Fibroblast of mammary gland (primary cell): Measurements from ENCODE around the gene SHB.
A peak's percentile ranks its signal among the peaks of the same experiment; 100 is the strongest.

Experiments
- DNase-seq: peaks from one replicate; pipeline ENCODE4 v3.0.0-alpha.2; 2010; ENCODE audit warnings: low read depth
- H3K4me3 ChIP-seq: 2 replicates; pipeline ENCODE4 v1.5.1; 2011; ENCODE audit warnings: low read depth, mild to moderate bottlenecking, low read length, moderate library complexity; ENCODE audit not compliant: control insufficient read depth
- CTCF ChIP-seq: conservative IDR thresholded peaks from 2 replicates; pipeline ENCODE4 v1.5.1; 2011; ENCODE audit warnings: low read depth, low read length, inconsistent platforms; ENCODE audit not compliant: control insufficient read depth, insufficient read depth

Gene SHB

GRCh38 chr9:38063363-38063707 lies 5.7 kb downstream of the SHB start:
- no peak for TF ChIP-seq CTCF
- no peak overlapping the region for H3K4me3 ChIP-seq
- no peak for DNase-seq

- DNase-seq, result peak; percentile 66
- TF ChIP-seq CTCF, result no peak
- H3K4me3 ChIP-seq, result no peak overlapping the region
These were observed 6.3 kb downstream of the SHB start for GRCh38 chr9:38062498-38063362.

- no peak for TF ChIP-seq CTCF
- H3K4me3 ChIP-seq, result no peak overlapping the region
- DNase-seq, result no peak
These were observed 6.9 kb downstream of the SHB start for GRCh38 chr9:38062106-38062497.

GRCh38 chr9:38061326-38061977 lies 7.6 kb downstream of the SHB start:
- H3K4me3 ChIP-seq, result no peak overlapping the region

GRCh38 chr9:38060681-38061080 lies 8.3 kb downstream of the SHB start:
- no peak for DNase-seq
- no peak for TF ChIP-seq CTCF
- H3K4me3 ChIP-seq, result no peak overlapping the region

More at GRCh38 chr9:38061326-38061977, 7.6 kb downstream of the SHB start:
- no peak for TF ChIP-seq CTCF
- DNase-seq, result no peak

GRCh38 chr9:38059233-38059936 lies 9.6 kb downstream of the SHB start:
- peak; percentile 50 for DNase-seq
- no peak for TF ChIP-seq CTCF
- no peak overlapping the region for H3K4me3 ChIP-seq
